Smooth muscle cell (in vitro differentiated cells): ENCODE results near the gene CCNE1. TPM values are rescaled to one million over a fixed set of nuclear protein-coding genes. Genes with fewer than 3 reads are reported as not detected.

Experiments
- DNase-seq: peaks from one replicate; lab custom pipeline; 2025; ENCODE audit not compliant: unreplicated experiment; lab: John Stamatoyannopoulos, UW
- H2AFZ ChIP-seq: fragments of 200-600 bp; sonication (generic); 2 replicates; pipeline ENCODE4 v1.6.0; 2016; ENCODE audit warnings: antibody characterized with exemption, low read depth, mild to moderate bottlenecking
- H3F3A ChIP-seq: fragments of 200-600 bp; sonication (generic); 2 replicates; pipeline ENCODE4 v1.6.0; 2017; ENCODE audit warnings: antibody characterized with exemption, low read depth
- H3K27ac ChIP-seq: fragments of 200-600 bp; sonication (generic); 2 replicates; pipeline ENCODE4 v1.5.1; 2016; ENCODE audit warnings: low read depth, mild to moderate bottlenecking
- H3K27me3 ChIP-seq: fragments of 200-600 bp; sonication (generic); 2 replicates; pipeline ENCODE4 v1.6.1; 2016; ENCODE audit warnings: low read depth, mild to moderate bottlenecking
- H3K36me3 ChIP-seq: fragments of 200-600 bp; sonication (generic); 2 replicates; pipeline ENCODE4 v1.5.1; 2016; ENCODE audit warnings: low read depth
- H3K4me1 ChIP-seq: fragments of 200-600 bp; sonication (generic); 2 replicates; pipeline ENCODE4 v1.5.1; 2016; ENCODE audit warnings: low read depth
- H3K4me2 ChIP-seq: fragments of 200-600 bp; sonication (generic); 2 replicates; pipeline ENCODE4 v1.6.0; 2016; ENCODE audit warnings: mild to moderate bottlenecking
- H3K4me3 ChIP-seq: fragments of 200-600 bp; sonication (generic); 2 replicates; pipeline ENCODE4 v1.5.1; 2016; ENCODE audit warnings: mild to moderate bottlenecking
- H3K79me2 ChIP-seq: fragments of 200-600 bp; sonication (generic); 2 replicates; pipeline ENCODE4 v1.6.0; 2016; ENCODE audit warnings: low read depth, mild to moderate bottlenecking
- H3K9ac ChIP-seq: fragments of 200-600 bp; sonication (generic); 2 replicates; pipeline ENCODE4 v1.6.0; 2016; ENCODE audit warnings: low read depth
- H3K9me3 ChIP-seq: fragments of 200-600 bp; sonication (generic); replicated peaks from 2 replicates; pipeline ENCODE4 v1.5.1; 2016; ENCODE audit warnings: low read depth
- H4K20me1 ChIP-seq: fragments of 200-600 bp; sonication (generic); 2 replicates; pipeline ENCODE4 v1.6.0; 2016; ENCODE audit warnings: low read depth
- CTCF ChIP-seq: fragments of 200-600 bp; sonication (generic); IDR thresholded peaks from 2 replicates; pipeline ENCODE4 v1.5.1; 2017; ENCODE audit warnings: borderline replicate concordance, mild to moderate bottlenecking, antibody characterized with exemption; ENCODE audit not compliant: insufficient read depth, poor library complexity, severe bottlenecking
- WGBS: methylation state at CpG from one replicate; pipeline ENCODE4 v1.1.7; 2016; ENCODE audit warnings: low lambda C conversion rate; 5-methylcytosine and 5-hydroxymethylcytosine counted together
- polyA plus RNA-seq: library from polyadenylated mRNA; unstranded; fragments of >200 nt; fragmentation: Nextera tagmentation; extraction: Ambion mirVana; gene quantifications from 2 replicates; pipeline ENCODE4 v1.2.1, GENCODE V29; 2016
- total RNA-seq: library from RNA; depleted of rRNA; stranded (reverse); fragments of >200 nt; gene quantifications from 2 replicates; pipeline ENCODE4 v1.2.3, GENCODE V29; 2014

CCNE1 gene
- total and polyA plus RNA-seq, 2 experiments from 2014 or later, result 17.7 to 34.4 TPM

GRCh38 chr19:29804493-29804892 lies 7.3 kb upstream of the CCNE1 start:
- no peak for TF ChIP-seq CTCF
- H3K36me3 ChIP-seq, result no peaks in the 10 kb centered on the region
- 87% methylated on average over 3 of the region's 3 CpGs for WGBS

GRCh38 chr19:29805031-29805965 lies 6.5 kb upstream of the CCNE1 start:
- H3K4me1 ChIP-seq, result no peaks in the 10 kb centered on the region
- no peaks in the 10 kb centered on the region for H4K20me1 ChIP-seq
- H3K27ac ChIP-seq, result no peak overlapping the region
- H3K4me2 ChIP-seq, result no peak overlapping the region
- H3K27me3 ChIP-seq, result no peaks in the 10 kb centered on the region
- H3K9me3 ChIP-seq, result no peaks in the 10 kb centered on the region
- H3F3A ChIP-seq, result peaks cover 8% of the 10 kb centered on the region
- 91% methylated on average over 18 of the region's 18 CpGs for whole genome bisulfite sequencing
- H3K36me3 ChIP-seq, result no peaks in the 10 kb centered on the region
- DNase-seq, result no peak
- no peak overlapping the region for H3K4me3 ChIP-seq
- TF ChIP-seq CTCF, result no peak
- H3K79me2 ChIP-seq, result no peaks in the 10 kb centered on the region
- H3K9ac ChIP-seq, result no peak overlapping the region
- no peak overlapping the region for H2AFZ ChIP-seq

More at GRCh38 chr19:29804493-29804892, 7.3 kb upstream of the CCNE1 start:
- Histone ChIP-seq H3K9ac (no peak overlapping the region), H3K4me3 (no peak overlapping the region), H2AFZ (no peak overlapping the region), H3K79me2 (no peaks in the 10 kb centered on the region), H4K20me1 (no peaks in the 10 kb centered on the region), H3K4me2 (no peak overlapping the region), H3K4me1 (no peaks in the 10 kb centered on the region), H3K27me3 (no peaks in the 10 kb centered on the region), H3F3A (no peaks in the 10 kb centered on the region), H3K27ac (no peak overlapping the region), H3K9me3 (no peaks in the 10 kb centered on the region)
- no peak for DNase-seq

GRCh38 chr19:29806098-29806866 lies 5.5 kb upstream of the CCNE1 start:
- TF ChIP-seq CTCF, result no peak
- no peak overlapping the region for H3K9ac ChIP-seq
- no peak overlapping the region for H2AFZ ChIP-seq
- DNase-seq, result no peak
- peaks cover 13% of the 10 kb centered on the region for H3F3A ChIP-seq
- no peak overlapping the region for H3K4me3 ChIP-seq
- H3K4me2 ChIP-seq, result no peak overlapping the region
- no peaks in the 10 kb centered on the region for H3K9me3 ChIP-seq
- no peaks in the 10 kb centered on the region for H3K27me3 ChIP-seq
- no peaks in the 10 kb centered on the region for H3K4me1 ChIP-seq
- WGBS, result 84% methylated on average over 10 of the region's 10 CpGs
- H3K79me2 ChIP-seq, result no peaks in the 10 kb centered on the region
- H3K27ac ChIP-seq, result no peak overlapping the region
- no peaks in the 10 kb centered on the region for H3K36me3 ChIP-seq
- no peaks in the 10 kb centered on the region for H4K20me1 ChIP-seq
